ENCODE data around the gene EIF4A3.

Gene EIF4A3

DNA sequence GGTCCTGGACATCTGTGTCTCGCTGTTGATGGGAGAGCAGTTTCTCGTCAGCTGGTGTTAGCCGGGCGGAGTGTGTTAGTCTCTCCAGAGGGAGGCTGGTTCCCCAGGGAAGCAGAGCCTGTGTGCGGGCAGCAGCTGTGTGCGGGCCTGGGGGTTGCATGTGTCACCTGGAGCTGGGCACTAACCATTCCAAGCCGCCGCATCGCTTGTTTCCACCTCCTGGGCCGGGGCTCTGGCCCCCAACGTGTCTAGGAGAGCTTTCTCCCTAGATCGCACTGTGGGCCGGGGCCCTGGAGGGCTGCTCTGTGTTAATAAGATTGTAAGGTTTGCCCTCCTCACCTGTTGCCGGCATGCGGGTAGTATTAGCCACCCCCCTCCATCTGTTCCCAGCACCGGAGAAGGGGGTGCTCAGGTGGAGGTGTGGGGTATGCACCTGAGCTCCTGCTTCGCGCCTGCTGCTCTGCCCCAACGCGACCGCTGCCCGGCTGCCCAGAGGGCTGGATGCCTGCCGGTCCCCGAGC lies 27.6 kb downstream of the EIF4A3 start:
- ATAC-seq (ENCODE audit: insufficient read depth, low read depth) (no peak), DNase-seq (no peak)
- Histone ChIP-seq H3K9me3 (ENCODE audit: insufficient read depth, low read length, severe bottlenecking) (no peaks in the 10 kb centered on the region), H3K36me3 (ENCODE audit: insufficient read depth, low read length) (peaks cover 2% of the 10 kb centered on the region; the same call in 1 of the 2 replicates), H3K27ac (ENCODE audit: low read length) (no peak overlapping the region), H2AFZ (ENCODE audit: low read depth, low read length) (no peak overlapping the region), H3K9ac (ENCODE audit: low read depth, low read length) (no peak overlapping the region), H3K4me1 (ENCODE audit: insufficient read depth, low read length) (peaks cover 7% of the 10 kb centered on the region), H3K27me3 (ENCODE audit: insufficient read depth, low read length, poor library complexity) (no peaks in the 10 kb centered on the region), H3K4me3 (ENCODE audit: low read depth in 1 of 2, low read length in 2 of 2) (no peak overlapping the region), H3K79me2 (ENCODE audit: insufficient read depth, low read length) (no peaks in the 10 kb centered on the region), H3K4me2 (ENCODE audit: insufficient read depth, low read length) (no peak overlapping the region), H4K20me1 (ENCODE audit: insufficient read depth, low read length) (no peaks in the 10 kb centered on the region)
- TF ChIP-seq EZH2 (IDR thresholded peaks at IDR 0.05; ENCODE audit: borderline replicate concordance, low read depth, low read length, severe bottlenecking): no peak
- TF ChIP-seq, protein P1, sequence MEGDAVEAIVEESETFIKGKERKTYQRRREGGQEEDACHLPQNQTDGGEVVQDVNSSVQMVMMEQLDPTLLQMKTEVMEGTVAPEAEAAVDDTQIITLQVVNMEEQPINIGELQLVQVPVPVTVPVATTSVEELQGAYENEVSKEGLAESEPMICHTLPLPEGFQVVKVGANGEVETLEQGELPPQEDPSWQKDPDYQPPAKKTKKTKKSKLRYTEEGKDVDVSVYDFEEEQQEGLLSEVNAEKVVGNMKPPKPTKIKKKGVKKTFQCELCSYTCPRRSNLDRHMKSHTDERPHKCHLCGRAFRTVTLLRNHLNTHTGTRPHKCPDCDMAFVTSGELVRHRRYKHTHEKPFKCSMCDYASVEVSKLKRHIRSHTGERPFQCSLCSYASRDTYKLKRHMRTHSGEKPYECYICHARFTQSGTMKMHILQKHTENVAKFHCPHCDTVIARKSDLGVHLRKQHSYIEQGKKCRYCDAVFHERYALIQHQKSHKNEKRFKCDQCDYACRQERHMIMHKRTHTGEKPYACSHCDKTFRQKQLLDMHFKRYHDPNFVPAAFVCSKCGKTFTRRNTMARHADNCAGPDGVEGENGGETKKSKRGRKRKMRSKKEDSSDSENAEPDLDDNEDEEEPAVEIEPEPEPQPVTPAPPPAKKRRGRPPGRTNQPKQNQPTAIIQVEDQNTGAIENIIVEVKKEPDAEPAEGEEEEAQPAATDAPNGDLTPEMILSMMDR (IDR thresholded peaks at IDR 0.05; ENCODE audit: borderline replicate concordance, extremely low read depth, low read length, poor library complexity, severe bottlenecking): no peak

DNA sequence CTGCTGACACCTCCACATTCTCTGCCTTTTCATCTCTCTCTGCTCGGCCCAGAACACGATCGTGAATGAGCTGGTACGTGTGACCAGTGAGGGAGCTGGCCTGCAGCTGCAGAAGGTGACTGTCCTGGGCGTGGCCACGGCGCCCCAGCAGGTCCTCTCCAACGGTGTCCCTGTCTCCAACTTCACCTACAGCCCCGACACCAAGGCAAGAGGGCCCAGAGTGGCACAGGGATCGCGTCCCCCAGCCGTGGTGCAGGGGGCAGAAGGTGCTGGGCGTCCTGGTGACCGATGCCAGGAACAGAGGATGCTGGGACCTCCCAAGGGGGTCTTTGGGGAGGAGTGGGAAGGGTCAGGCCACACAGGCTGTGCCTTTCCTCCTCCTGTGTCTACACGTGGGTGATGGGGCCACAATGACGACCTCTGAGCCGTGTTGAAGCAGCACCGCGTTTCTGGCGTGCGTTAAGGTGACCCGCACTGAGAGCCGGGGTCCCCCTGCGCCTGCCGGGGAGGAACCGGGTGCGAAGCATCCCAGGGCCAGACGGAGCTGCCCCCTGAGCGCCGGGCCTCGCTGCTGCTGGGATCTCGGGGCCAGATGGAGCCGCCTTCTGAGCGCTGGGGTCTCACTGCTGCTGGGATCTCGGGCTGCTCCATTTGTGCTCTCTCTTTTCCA lies 28.2 kb downstream of the EIF4A3 start:
- Histone ChIP-seq H3K4me1 (ENCODE audit: insufficient read depth, low read length) (peaks cover 7% of the 10 kb centered on the region), H3K79me2 (ENCODE audit: insufficient read depth, low read length) (no peaks in the 10 kb centered on the region), H3K9ac (ENCODE audit: low read depth, low read length) (no peak overlapping the region), H3K27ac (ENCODE audit: low read length) (no peak overlapping the region), H2AFZ (ENCODE audit: low read depth, low read length) (no peak overlapping the region), H3K36me3 (ENCODE audit: insufficient read depth, low read length) (peaks cover 2% of the 10 kb centered on the region; the same call in 1 of the 2 replicates), H3K27me3 (ENCODE audit: insufficient read depth, low read length, poor library complexity) (no peaks in the 10 kb centered on the region), H4K20me1 (ENCODE audit: insufficient read depth, low read length) (no peaks in the 10 kb centered on the region), H3K4me3 (ENCODE audit: low read depth in 1 of 2, low read length in 2 of 2) (no peak overlapping the region), H3K4me2 (ENCODE audit: insufficient read depth, low read length) (no peak overlapping the region), H3K9me3 (ENCODE audit: insufficient read depth, low read length, severe bottlenecking) (no peaks in the 10 kb centered on the region)
- no peak for ATAC-seq (ENCODE audit: insufficient read depth, low read depth)
- no peak for DNase-seq
- no peak for TF ChIP-seq EZH2 (IDR thresholded peaks at IDR 0.05; ENCODE audit: borderline replicate concordance, low read depth, low read length, severe bottlenecking)
- TF ChIP-seq, protein P1 (IDR thresholded peaks at IDR 0.05; ENCODE audit: borderline replicate concordance, extremely low read depth, low read length, poor library complexity, severe bottlenecking): no peak

DNA sequence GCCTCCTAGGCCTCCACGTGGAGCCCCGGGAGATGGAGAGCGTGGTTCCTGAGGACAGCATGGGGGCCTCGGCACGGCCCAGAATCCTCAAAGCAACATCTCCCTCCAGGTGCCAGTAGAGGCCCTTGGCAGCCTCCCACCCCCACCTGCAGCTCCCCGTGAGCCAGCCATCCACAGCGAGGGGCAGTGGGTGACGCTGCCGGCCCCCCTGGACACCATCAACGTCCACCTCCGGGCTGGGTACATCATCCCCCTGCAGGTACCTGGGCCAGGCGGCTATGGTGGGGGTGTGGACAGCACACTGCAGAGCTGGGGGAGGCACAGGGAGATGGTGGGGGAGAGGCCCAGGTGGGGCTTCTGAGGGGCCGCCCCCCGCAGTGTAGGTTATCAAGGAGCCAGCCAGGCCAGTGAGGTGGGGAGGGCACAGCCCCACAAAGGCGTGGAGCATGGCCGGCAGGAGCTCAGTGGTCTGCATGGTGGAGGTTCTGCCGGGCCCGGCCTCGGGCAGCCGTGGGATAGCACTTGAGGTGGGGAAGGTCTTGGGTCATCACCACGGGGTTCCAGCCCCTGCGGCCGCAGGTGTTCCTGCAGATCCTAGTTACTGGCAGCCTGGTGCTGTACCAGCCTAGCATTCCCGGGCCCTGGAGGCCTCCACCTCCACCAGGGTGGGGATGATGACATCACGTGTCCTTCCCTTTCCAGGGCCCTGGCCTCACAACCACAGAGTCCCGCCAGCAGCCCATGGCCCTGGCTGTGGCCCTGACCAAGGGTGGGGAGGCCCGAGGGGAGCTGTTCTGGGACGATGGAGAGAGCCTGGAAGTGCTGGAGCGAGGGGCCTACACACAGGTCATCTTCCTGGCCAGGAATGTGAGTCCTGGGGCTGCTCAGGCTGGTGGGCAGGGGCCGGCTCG lies 29.2 kb downstream of the EIF4A3 start:
- no peak for DNase-seq
- Histone ChIP-seq H3K4me2 (ENCODE audit: insufficient read depth, low read length) (no peak overlapping the region), H3K27ac (ENCODE audit: low read length) (no peak overlapping the region), H3K27me3 (ENCODE audit: insufficient read depth, low read length, poor library complexity) (no peaks in the 10 kb centered on the region), H3K79me2 (ENCODE audit: insufficient read depth, low read length) (no peaks in the 10 kb centered on the region), H4K20me1 (ENCODE audit: insufficient read depth, low read length) (no peaks in the 10 kb centered on the region), H3K9me3 (ENCODE audit: insufficient read depth, low read length, severe bottlenecking) (no peaks in the 10 kb centered on the region), H3K4me3 (ENCODE audit: low read depth in 1 of 2, low read length in 2 of 2) (no peak overlapping the region), H3K4me1 (ENCODE audit: insufficient read depth, low read length) (peaks cover 7% of the 10 kb centered on the region), H3K36me3 (ENCODE audit: insufficient read depth, low read length) (peaks cover 2% of the 10 kb centered on the region; the same call in 1 of the 2 replicates), H2AFZ (ENCODE audit: low read depth, low read length) (no peak overlapping the region), H3K9ac (ENCODE audit: low read depth, low read length) (no peak overlapping the region)
- TF ChIP-seq EZH2 (IDR thresholded peaks at IDR 0.05; ENCODE audit: borderline replicate concordance, low read depth, low read length, severe bottlenecking): no peak
- TF ChIP-seq, protein P1 (IDR thresholded peaks at IDR 0.05; ENCODE audit: borderline replicate concordance, extremely low read depth, low read length, poor library complexity, severe bottlenecking): no peak
- no peak for ATAC-seq (ENCODE audit: insufficient read depth, low read depth)

Measured in DND-41 (cell line).